Measurements from ENCODE around the gene GDF2. TPM values are rescaled to one million over a fixed set of nuclear protein-coding genes. Genes with fewer than 3 reads are reported as not detected.

The GDF2 gene
- total RNA-seq, 1 donor from 2014 or later, result 0.21 TPM

GRCh38 chr10:47311932-47312662, 10.2 kb upstream of the GDF2 start:
- no peak overlapping the region for H3K27ac ChIP-seq
- DNase-seq (ENCODE audit: low spot score in 2 of 2), result peak; percentile 36 to 92
- peak; percentile 91 to 97 (median 95) for TF ChIP-seq CTCF (IDR thresholded peaks at IDR 0.05)
- no peak overlapping the region for H3K4me3 ChIP-seq
- no peaks in the 10 kb centered on the region for H3K9me3 ChIP-seq
- peaks cover 2% of the 10 kb centered on the region in 2 donors for H3K4me1 ChIP-seq
- no peaks in the 10 kb centered on the region for H3K27me3 ChIP-seq
- H3K36me3 ChIP-seq, result no peaks in the 10 kb centered on the region
- intact Hi-C loops (cut with DNase I), result loop anchor here (1.0 kb wide), 2 partner anchors 265 to 288 kb away; no protein-coding TSS in a partner anchor

- TF ChIP-seq CTCF (IDR thresholded peaks at IDR 0.05), result no peak
- intact Hi-C loops (cut with DNase I), result loop anchor here (1.0 kb wide), 2 partner anchors 265 to 288 kb away; no protein-coding TSS in a partner anchor
- no peak for DNase-seq (ENCODE audit: low spot score in 2 of 2)
Measured at GRCh38 chr10:47312663-47312995, 9.6 kb upstream of the GDF2 start.

DNA sequence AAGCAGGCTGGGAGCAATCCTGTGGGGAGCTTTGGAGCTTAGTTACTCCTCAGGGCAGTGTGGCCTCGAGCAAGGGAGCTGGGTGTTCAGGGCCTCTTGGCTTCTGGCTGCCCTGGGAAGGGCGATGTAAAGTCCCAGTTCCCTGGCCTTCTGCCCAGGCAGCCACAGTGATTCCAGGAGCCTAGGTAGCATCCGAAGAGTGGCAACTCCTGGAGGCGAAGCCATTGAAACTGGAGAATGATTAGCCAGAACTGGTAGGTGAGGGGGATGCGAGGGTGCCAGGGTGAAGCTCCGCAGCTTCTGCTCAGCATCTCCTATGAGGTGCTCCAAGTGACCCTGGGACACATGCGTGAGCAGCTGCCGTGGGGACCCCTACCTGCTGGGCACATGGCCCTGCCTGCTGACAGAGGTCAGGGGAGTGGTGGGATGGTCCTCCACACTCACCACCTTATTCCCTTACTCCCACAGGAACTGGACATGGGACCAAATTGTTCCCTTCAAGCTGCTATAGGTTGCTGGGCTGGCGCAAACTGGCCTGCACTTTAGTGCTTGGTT, 7.8 kb upstream of the GDF2 start:
- no peak overlapping the region for H3K4me3 ChIP-seq
- intact Hi-C loops (cut with DNase I), result no loop called here
- H3K27ac ChIP-seq, result no peak overlapping the region
- H3K27me3 ChIP-seq, result no peaks in the 10 kb centered on the region
- no peaks in the 10 kb centered on the region for H3K9me3 ChIP-seq
- H3K36me3 ChIP-seq, result no peaks in the 10 kb centered on the region
- peaks cover 2% of the 10 kb centered on the region in 2 donors for H3K4me1 ChIP-seq
- no peak for TF ChIP-seq CTCF (IDR thresholded peaks at IDR 0.05)
- no peak for DNase-seq (ENCODE audit: low spot score in 2 of 2)

More at GRCh38 chr10:47312663-47312995, 9.6 kb upstream of the GDF2 start:
- Histone ChIP-seq H3K27ac (no peak overlapping the region), H3K36me3 (no peaks in the 10 kb centered on the region), H3K9me3 (no peaks in the 10 kb centered on the region), H3K4me3 (no peak overlapping the region), H3K27me3 (no peaks in the 10 kb centered on the region), H3K4me1 (peaks cover 2% of the 10 kb centered on the region in 2 donors)

DNA sequence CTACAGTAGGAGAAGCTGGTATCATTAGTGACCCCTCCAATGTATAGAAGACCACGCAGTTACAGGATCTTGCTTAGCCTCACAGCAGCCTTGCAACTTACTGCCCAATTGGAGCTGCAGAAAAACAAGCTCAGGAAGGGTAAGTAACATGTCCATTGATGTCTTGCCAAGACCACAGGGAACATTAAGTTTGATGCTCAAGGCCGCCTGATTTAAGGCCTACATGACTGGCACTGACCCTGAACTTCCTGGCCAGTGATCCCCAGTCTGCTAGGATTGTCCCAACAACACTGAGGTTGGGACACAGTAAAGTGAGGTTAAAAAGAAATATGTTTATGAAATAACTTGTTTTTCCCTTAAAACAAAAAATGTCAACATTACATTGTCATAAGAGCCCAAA, 6.8 kb upstream of the GDF2 start:
- Histone ChIP-seq H3K9me3 (no peaks in the 10 kb centered on the region), H3K27ac (no peak overlapping the region), H3K36me3 (no peaks in the 10 kb centered on the region), H3K27me3 (no peaks in the 10 kb centered on the region), H3K4me3 (no peak overlapping the region), H3K4me1 (peaks cover 2% of the 10 kb centered on the region in 2 donors)
- no peak for TF ChIP-seq CTCF (IDR thresholded peaks at IDR 0.05)
- DNase-seq (ENCODE audit: low spot score in 2 of 2), result no peak
- intact Hi-C loops (cut with DNase I), result no loop called here

GRCh38 chr10:47316131-47316530, 6.1 kb upstream of the GDF2 start:
- no peak overlapping the region for H3K4me3 ChIP-seq
- no peaks in the 10 kb centered on the region for H3K27me3 ChIP-seq
- no peaks in the 10 kb centered on the region for H3K9me3 ChIP-seq
- H3K36me3 ChIP-seq, result no peaks in the 10 kb centered on the region
- no peak for TF ChIP-seq CTCF (IDR thresholded peaks at IDR 0.05)
- intact Hi-C loops (cut with DNase I), result no loop called here
- H3K4me1 ChIP-seq, result peaks cover under 1 to 2% of the 10 kb centered on the region in 2 donors
- no peak overlapping the region for H3K27ac ChIP-seq
- DNase-seq (ENCODE audit: low spot score in 2 of 2), result no peak

Measured in ascending aorta (tissue), 2 donors.